Measurements from ENCODE around the gene IL1RN. TPM values are rescaled to one million over a fixed set of nuclear protein-coding genes. Genes with fewer than 3 reads are reported as not detected.

Gene IL1RN
- total and polyA plus RNA-seq, 2 of the 13 experiments (the other 11 are each of a cell fraction or from before 2014, with no cell fraction given), result 21.2 to 101 TPM

GRCh38 chr2:113127646-113128570, 510 bp downstream of the IL1RN start (continued):
- TF ChIP-seq ZNF574 (CRISPR knock-in tag; IDR thresholded peaks at IDR 0.05) (no peak; the same call in 1 of the 2 replicates), SAFB2 (CRISPR knock-in tag; IDR thresholded peaks at IDR 0.05; ENCODE audit: borderline replicate concordance, low read depth) (no peak; the same call in 1 of the 2 replicates), ZXDC (CRISPR knock-in tag; IDR thresholded peaks at IDR 0.05) (no peak), NCOA1 (CRISPR knock-in tag; IDR thresholded peaks at IDR 0.05) (no peak), SYNCRIP (IDR thresholded peaks at IDR 0.05; ENCODE audit: insufficient read depth, low read depth, low read length) (no peak), ZNF564 (CRISPR knock-in tag; IDR thresholded peaks at IDR 0.05) (no peak), BORCS8-MEF2B (CRISPR knock-in tag; IDR thresholded peaks at IDR 0.05) (peak; percentile 69), SRSF1 (optimal IDR thresholded peaks at IDR 0.05; ENCODE audit: low read depth, low read length) (no peak), ZNF749 (CRISPR knock-in tag; IDR thresholded peaks at IDR 0.05; ENCODE audit: borderline replicate concordance) (no peak), TEF (CRISPR knock-in tag; IDR thresholded peaks at IDR 0.05) (no peak), ZNF83 (CRISPR knock-in tag; IDR thresholded peaks at IDR 0.05; ENCODE audit: borderline replicate concordance) (no peak), ZFY (CRISPR knock-in tag; IDR thresholded peaks at IDR 0.05) (peak; percentile 46), ADNP (CRISPR knock-in tag; IDR thresholded peaks at IDR 0.05) (no peak), RELA (CRISPR knock-in tag; IDR thresholded peaks at IDR 0.05) (no peak), EEA1 (CRISPR knock-in tag; IDR thresholded peaks at IDR 0.05; ENCODE audit: borderline replicate concordance) (no peak), LBX2 (CRISPR knock-in tag; IDR thresholded peaks at IDR 0.05; ENCODE audit: borderline replicate concordance) (no peak), TOE1 (CRISPR knock-in tag; IDR thresholded peaks at IDR 0.05) (no peak), ZBTB34 (CRISPR knock-in tag; IDR thresholded peaks at IDR 0.05) (no peak), ATF7-NPFF (CRISPR knock-in tag; IDR thresholded peaks at IDR 0.05; ENCODE audit: low read depth) (no peak), ZNF670 (CRISPR knock-in tag; IDR thresholded peaks at IDR 0.05; ENCODE audit: borderline replicate concordance) (no peak), U2AF1 (optimal IDR thresholded peaks at IDR 0.05; ENCODE audit: low read depth, low read length) (no peak)
